ENCODE data around the gene IFNA1. TPM values are rescaled to one million over a fixed set of nuclear protein-coding genes. Genes with fewer than 3 reads are reported as not detected.

IFNA1 gene
- not detected in 2 replicates for total RNA-seq

DNA sequence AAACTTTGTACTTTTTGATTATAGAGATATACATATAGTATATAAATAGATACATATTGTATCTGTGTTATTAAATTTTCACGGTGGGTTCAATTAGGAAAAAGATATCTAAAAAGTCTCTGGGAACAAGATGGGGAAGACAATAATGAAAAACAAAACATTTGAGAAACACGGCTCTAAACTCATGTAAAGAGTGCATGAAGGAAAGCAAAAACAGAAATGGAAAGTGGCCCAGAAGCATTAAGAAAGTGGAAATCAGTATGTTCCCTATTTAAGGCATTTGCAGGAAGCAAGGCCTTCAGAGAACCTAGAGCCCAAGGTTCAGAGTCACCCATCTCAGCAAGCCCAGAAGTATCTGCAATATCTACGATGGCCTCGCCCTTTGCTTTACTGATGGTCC lies at the start of gene IFNA1:
Gene IFNA1, plus strand, starts transcription at position 301 of the 400 bp plus-strand sequence. Its CDS starts 69 bp downstream, at position 370.

DNA sequence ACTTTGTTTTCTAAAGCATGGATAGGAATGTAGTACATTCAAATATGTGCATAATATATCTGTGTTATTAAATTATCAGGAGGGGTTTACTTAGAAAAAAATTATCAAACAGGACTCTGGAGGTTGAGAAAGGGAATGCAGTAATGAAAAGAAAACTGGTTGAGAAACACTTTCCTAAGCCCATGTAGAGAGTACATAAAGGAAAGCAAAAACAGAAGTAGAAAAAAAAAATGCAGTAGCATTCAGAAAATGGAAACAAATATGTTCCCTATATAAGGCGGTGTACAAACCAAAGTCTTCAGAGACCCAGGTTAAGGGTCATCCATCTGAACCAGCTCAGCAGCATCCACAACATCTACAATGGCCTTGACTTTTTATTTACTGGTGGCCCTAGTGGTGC lies 31.4 kb upstream of the IFNA1 start, which contains the start of gene IFNA8:
Gene IFNA8, plus strand, starts transcription at position 301 of the 400 bp plus-strand sequence. Its CDS starts 60 bp downstream, at position 361.

DNA sequence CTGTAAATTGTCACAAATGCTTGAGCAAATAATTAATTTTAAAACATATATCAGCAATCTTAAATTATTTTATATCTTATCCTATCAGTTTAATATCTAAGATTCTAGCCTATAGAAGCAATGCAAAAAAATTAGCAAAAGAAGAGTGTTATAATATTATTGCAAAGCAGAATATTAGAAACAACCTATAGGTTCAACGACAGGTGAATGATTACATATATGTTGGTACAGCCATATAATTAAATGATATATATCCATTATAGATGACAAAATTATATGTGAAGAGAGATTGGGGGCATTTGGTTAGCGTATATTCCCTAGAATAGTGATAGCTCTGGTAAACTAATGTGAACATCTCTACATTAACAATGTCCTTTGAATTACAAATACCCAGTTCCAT lies 42.0 kb downstream of the IFNA1 start, which contains the start of gene IFNE:
Gene IFNE, minus strand, starts transcription at position 101 of the 400 bp plus-strand sequence. CDS start 619 bp downstream, outside the sequence.

Other genes starting within 250 kb of the IFNA1 start
- not detected in 2 replicates for gene IFNA7, start 238.2 kb upstream of the IFNA1 start, total RNA-seq
- not detected in 2 replicates for gene IFNA10, start 233.3 kb upstream of the IFNA1 start, total RNA-seq
- not detected in 2 replicates for gene IFNA16, start 223.1 kb upstream of the IFNA1 start, total RNA-seq
- not detected in 2 replicates for gene IFNA17, start 212.2 kb upstream of the IFNA1 start, total RNA-seq
- not detected in 2 replicates for gene IFNA14, start 200.4 kb upstream of the IFNA1 start, total RNA-seq
- not detected in 2 replicates for gene IFNA5, start 135.1 kb upstream of the IFNA1 start, total RNA-seq
- gene KLHL9, start 105.0 kb upstream of the IFNA1 start, total RNA-seq = 37.7 and 49.3 TPM in 2 replicates
- gene IFNA6, start 89.6 kb upstream of the IFNA1 start, total RNA-seq = not detected in 2 replicates
- not detected in 2 replicates for gene IFNA13, start 72.4 kb upstream of the IFNA1 start, total RNA-seq
- not detected in 2 replicates for gene IFNA2, start 55.0 kb upstream of the IFNA1 start, total RNA-seq
- gene IFNA8, start 31.3 kb upstream of the IFNA1 start, total RNA-seq = not detected in 2 replicates
- 10.4 and 30.1 TPM in 2 replicates for gene IFNE, start 41.9 kb downstream of the IFNA1 start, total RNA-seq